Esophagus squamous epithelium (tissue), 5 donors: ENCODE data around the gene PLA2G12B. TPM values are rescaled to one million over a fixed set of nuclear protein-coding genes. Genes with fewer than 3 reads are reported as not detected.

ENCODE experiments used
- DNase-seq: peaks from one replicate; lab custom pipeline; 2025; lab: John Stamatoyannopoulos, UW
- H3K27ac ChIP-seq, 4 donors: fragments of 200-600 bp; sonication (generic); one replicate each; pipeline ENCODE4 v1.5.1; 2016 to 2019; ENCODE audit warnings: mild to moderate bottlenecking in 1 of 4
- H3K27me3 ChIP-seq, 4 donors: fragments of 200-600 bp; sonication (generic); 1 replicate in 3 of 4; 2 replicates in 1 of 4; pipeline versions ENCODE4 v1.5.1 to v1.6.0; 2017 to 2021; ENCODE audit warnings: antibody characterized with exemption in 1 of 4
- H3K36me3 ChIP-seq, 3 donors: fragments of 200-600 bp; sonication (generic); one replicate each; pipeline ENCODE4 v1.5.1; 2016 to 2019
- H3K4me1 ChIP-seq, 3 donors: fragments of 200-600 bp; sonication (generic); one replicate each; pipeline ENCODE4 v1.5.1; 2017 to 2019
- H3K4me3 ChIP-seq, 4 donors: fragments of 200-600 bp; sonication (generic); 1 replicate in 3 of 4; 2 replicates in 1 of 4; pipeline ENCODE4 v1.5.1; 2016 to 2019; ENCODE audit warnings: mild to moderate bottlenecking in 2 of 4, moderate library complexity in 1 of 4
- H3K9me3 ChIP-seq, 3 donors: fragments of 200-600 bp; sonication (generic); one replicate each; pipeline ENCODE4 v1.5.1; 2016 to 2019
- CTCF ChIP-seq, 6 experiments: fragments of 450-650 bp in 4 of 6; fragments of 200-600 bp in 2 of 6; sonication (generic) in 2 of 6; IDR thresholded peaks; one replicate each; pipeline ENCODE4 v1.5.1; 2016 to 2019; ENCODE audit warnings: antibody characterized with exemption in 6 of 6, mild to moderate bottlenecking in 4 of 6, moderate library complexity in 4 of 6
- POLR2A ChIP-seq, 4 donors: fragments of 450-650 bp; IDR thresholded peaks; one replicate each; pipeline ENCODE4 v1.6.1; 2017; ENCODE audit warnings: antibody characterized with exemption in 4 of 4, mild to moderate bottlenecking in 4 of 4, moderate library complexity in 3 of 4
- WGBS, 2 donors: methylation state at CpG; one replicate each; pipeline ENCODE4 v1.1.5; 2018; 5-methylcytosine and 5-hydroxymethylcytosine counted together
- intact Hi-C: fragments of 100-400 bp; cut with DNase I; formaldehyde crosslinking; loops from one replicate; pipeline ENCODE4 v1.15.0; 2022
- total RNA-seq, 4 donors: library from RNA; depleted of rRNA; stranded (reverse); fragments of >200 nt; gene quantifications; one replicate each; pipeline ENCODE4 v1.1.0, GENCODE V29; 2016
- donor health status: DM: yes; HTN: yes; CAD: no.

Gene PLA2G12B
- total RNA-seq, 4 donors from 2014 or later = not detected

DNA sequence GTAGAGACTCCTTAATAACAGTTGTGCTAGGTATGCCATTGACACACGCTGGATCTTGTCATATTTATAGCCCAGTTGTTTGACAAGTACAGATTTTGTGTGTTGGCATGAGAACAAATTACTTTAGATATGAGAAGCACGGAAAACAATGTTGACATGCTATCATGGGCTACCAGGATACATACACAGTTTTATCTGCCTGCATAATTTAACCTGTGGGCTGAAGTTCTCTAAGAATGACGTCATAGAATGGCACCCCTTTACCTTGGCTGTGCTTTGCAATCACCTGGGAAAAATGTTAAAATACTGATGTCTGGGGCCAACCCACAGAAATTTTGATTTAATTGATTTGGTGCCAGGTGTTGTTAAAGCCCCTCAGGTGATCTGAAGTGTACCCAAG lies 2.8 kb downstream of the PLA2G12B start:
- DNase-seq = no peak
- intact Hi-C loops = no loop called here
- TF ChIP-seq CTCF (IDR thresholded peaks at IDR 0.05) (no peak), POLR2A (IDR thresholded peaks at IDR 0.05) (no peak)
- no peaks in the 10 kb centered on the region for H3K9me3 ChIP-seq
- WGBS, 2 donors = 48 to 61% methylated on average over 3 of the region's 3 CpGs
- no peak overlapping the region for H3K27ac ChIP-seq
- H3K27me3 ChIP-seq = peaks cover 0 to 12% (median 0%) of the 10 kb centered on the region in 4 donors
- no peak overlapping the region for H3K4me3 ChIP-seq
- no peaks in the 10 kb centered on the region for H3K36me3 ChIP-seq
- no peaks in the 10 kb centered on the region for H3K4me1 ChIP-seq

- 26 to 40% methylated on average over 6 of the region's 6 CpGs for WGBS, 2 donors
- Histone ChIP-seq H3K4me1 (no peaks in the 10 kb centered on the region), H3K27ac (no peak overlapping the region), H3K4me3 (no peak overlapping the region), H3K36me3 (no peaks in the 10 kb centered on the region), H3K27me3 (peaks cover 0 to 13% (median 0%) of the 10 kb centered on the region in 4 donors), H3K9me3 (no peaks in the 10 kb centered on the region)
- intact Hi-C loops = no loop called here
- DNase-seq = no peak
- TF ChIP-seq CTCF (IDR thresholded peaks at IDR 0.05) = no peak
- no peak for TF ChIP-seq POLR2A (IDR thresholded peaks at IDR 0.05)
Observed at GRCh38 chr10:72948762-72949161, 5.8 kb downstream of the PLA2G12B start.

GRCh38 chr10:72946963-72947362 lies 7.6 kb downstream of the PLA2G12B start:
- no peak for TF ChIP-seq CTCF (IDR thresholded peaks at IDR 0.05)
- TF ChIP-seq POLR2A (IDR thresholded peaks at IDR 0.05) = no peak
- H3K4me1 ChIP-seq = no peaks in the 10 kb centered on the region
- H3K4me3 ChIP-seq = no peak overlapping the region
- DNase-seq = no peak
- no peaks in the 10 kb centered on the region for H3K36me3 ChIP-seq
- H3K27ac ChIP-seq = no peak overlapping the region
- 93 to 100% methylated on average over 1 of the region's 1 CpG for WGBS, 2 donors
- intact Hi-C loops = no loop called here
- no peaks in the 10 kb centered on the region for H3K9me3 ChIP-seq
- peaks cover 0 to 16% (median 0%) of the 10 kb centered on the region in 4 donors for H3K27me3 ChIP-seq

- Histone ChIP-seq H3K27ac (no peak overlapping the region), H3K4me3 (no peak overlapping the region), H3K4me1 (no peaks in the 10 kb centered on the region), H3K9me3 (no peaks in the 10 kb centered on the region), H3K27me3 (peaks cover 0 to 16% (median 0%) of the 10 kb centered on the region in 4 donors), H3K36me3 (no peaks in the 10 kb centered on the region)
- WGBS, 2 donors = 50 to 62% methylated on average over 2 of the region's 2 CpGs
- intact Hi-C loops = no loop called here
- no peak for DNase-seq
- TF ChIP-seq POLR2A (IDR thresholded peaks at IDR 0.05) = no peak
- no peak for TF ChIP-seq CTCF (IDR thresholded peaks at IDR 0.05)
Observed at GRCh38 chr10:72943498-72944234, 10.9 kb downstream of the PLA2G12B start.

DNA sequence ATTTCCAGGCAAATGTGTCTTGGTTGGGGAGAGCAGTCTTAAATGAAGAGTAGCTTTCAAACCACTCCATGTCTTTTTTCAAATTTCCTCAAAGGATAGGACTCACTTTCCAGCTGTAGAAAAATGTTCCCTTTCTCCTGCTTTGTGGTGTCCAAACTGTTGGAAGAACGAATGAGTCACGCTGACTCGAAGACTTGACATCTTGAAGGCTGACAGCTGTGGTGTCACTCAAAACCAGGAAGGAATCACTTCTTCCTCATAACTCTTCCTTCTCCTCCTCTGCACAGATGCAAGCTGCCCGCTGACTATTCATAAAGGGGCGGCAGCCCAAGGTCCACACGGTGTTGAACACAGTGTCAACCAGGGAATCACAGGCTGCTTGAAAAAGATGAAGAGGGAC lies 19.2 kb downstream of the PLA2G12B start:
- Histone ChIP-seq H3K9me3 (no peaks in the 10 kb centered on the region), H3K4me1 (no peaks in the 10 kb centered on the region), H3K36me3 (no peaks in the 10 kb centered on the region), H3K27ac (no peak overlapping the region), H3K27me3 (no peaks in the 10 kb centered on the region), H3K4me3 (no peak overlapping the region)
- 80 to 85% methylated on average over 2 to 6 of the region's 6 CpGs for WGBS, 2 donors
- intact Hi-C loops = no loop called here
- TF ChIP-seq POLR2A (IDR thresholded peaks at IDR 0.05) (no peak), CTCF (IDR thresholded peaks at IDR 0.05) (no peak)
- DNase-seq = no peak
